Right atrium auricular region (tissue), 2 donors: ENCODE measurements around the gene MXRA5. TPM values are rescaled to one million over a fixed set of nuclear protein-coding genes. Genes with fewer than 3 reads are reported as not detected.

Source experiments
- DNase-seq: peaks from one replicate; pipeline ENCODE4 v3.0.0-alpha.2; 2019; ENCODE audit warnings: low spot score
- H3K27ac ChIP-seq, 2 donors: fragments of 200-600 bp; sonication (generic); 1 replicate in 1 of 2; 2 replicates in 1 of 2; pipeline ENCODE4 v1.5.1; 2016 to 2019
- H3K27me3 ChIP-seq, 2 donors: fragments of 200-600 bp; sonication (generic); one replicate each; pipeline versions ENCODE4 v1.5.1 to v1.6.0; 2017 to 2019
- H3K36me3 ChIP-seq: fragments of 200-600 bp; sonication (generic); one replicate; pipeline ENCODE4 v1.5.1; 2016
- H3K4me1 ChIP-seq, 2 donors: fragments of 200-600 bp; sonication (generic); one replicate each; pipeline versions ENCODE4 v1.5.1 to v1.6.0; 2017 to 2019
- H3K4me3 ChIP-seq, 2 donors: fragments of 200-600 bp; sonication (generic); 1 replicate in 1 of 2; 2 replicates in 1 of 2; pipeline ENCODE4 v1.5.1; 2017 to 2019; ENCODE audit warnings: mild to moderate bottlenecking in 1 of 2, moderate library complexity in 1 of 2
- H3K9me3 ChIP-seq, 2 donors: fragments of 200-600 bp; sonication (generic); one replicate each; pipeline ENCODE4 v1.5.1; 2019
- total RNA-seq, 2 donors: library from RNA; depleted of rRNA; stranded (reverse); fragments of >200 nt; gene quantifications; one replicate each; pipeline ENCODE4 v1.1.0, GENCODE V29; 2016
- TF ChIP-seq, protein P1 (sequence below), 2 donors: fragments of 200-600 bp; sonication (generic); IDR thresholded peaks; one replicate each; pipeline ENCODE4 v1.5.1; 2019; ENCODE audit warnings: antibody characterized with exemption in 2 of 2

Gene MXRA5
- total RNA-seq, 2 donors from 2014 or later = 1.2 to 4.2 TPM

GRCh38 chrX:3268829-3269228, 77.6 kb downstream of the MXRA5 start:
- H3K27ac ChIP-seq = no peak overlapping the region
- H3K36me3 ChIP-seq = no peaks in the 10 kb centered on the region
- no peak for DNase-seq
- H3K27me3 ChIP-seq = no peaks in the 10 kb centered on the region
- H3K4me3 ChIP-seq = no peak overlapping the region
- H3K4me1 ChIP-seq = no peaks in the 10 kb centered on the region
- no peaks in the 10 kb centered on the region for H3K9me3 ChIP-seq
- TF ChIP-seq, protein P1, sequence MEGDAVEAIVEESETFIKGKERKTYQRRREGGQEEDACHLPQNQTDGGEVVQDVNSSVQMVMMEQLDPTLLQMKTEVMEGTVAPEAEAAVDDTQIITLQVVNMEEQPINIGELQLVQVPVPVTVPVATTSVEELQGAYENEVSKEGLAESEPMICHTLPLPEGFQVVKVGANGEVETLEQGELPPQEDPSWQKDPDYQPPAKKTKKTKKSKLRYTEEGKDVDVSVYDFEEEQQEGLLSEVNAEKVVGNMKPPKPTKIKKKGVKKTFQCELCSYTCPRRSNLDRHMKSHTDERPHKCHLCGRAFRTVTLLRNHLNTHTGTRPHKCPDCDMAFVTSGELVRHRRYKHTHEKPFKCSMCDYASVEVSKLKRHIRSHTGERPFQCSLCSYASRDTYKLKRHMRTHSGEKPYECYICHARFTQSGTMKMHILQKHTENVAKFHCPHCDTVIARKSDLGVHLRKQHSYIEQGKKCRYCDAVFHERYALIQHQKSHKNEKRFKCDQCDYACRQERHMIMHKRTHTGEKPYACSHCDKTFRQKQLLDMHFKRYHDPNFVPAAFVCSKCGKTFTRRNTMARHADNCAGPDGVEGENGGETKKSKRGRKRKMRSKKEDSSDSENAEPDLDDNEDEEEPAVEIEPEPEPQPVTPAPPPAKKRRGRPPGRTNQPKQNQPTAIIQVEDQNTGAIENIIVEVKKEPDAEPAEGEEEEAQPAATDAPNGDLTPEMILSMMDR (IDR thresholded peaks at IDR 0.05) = no peak

DNA sequence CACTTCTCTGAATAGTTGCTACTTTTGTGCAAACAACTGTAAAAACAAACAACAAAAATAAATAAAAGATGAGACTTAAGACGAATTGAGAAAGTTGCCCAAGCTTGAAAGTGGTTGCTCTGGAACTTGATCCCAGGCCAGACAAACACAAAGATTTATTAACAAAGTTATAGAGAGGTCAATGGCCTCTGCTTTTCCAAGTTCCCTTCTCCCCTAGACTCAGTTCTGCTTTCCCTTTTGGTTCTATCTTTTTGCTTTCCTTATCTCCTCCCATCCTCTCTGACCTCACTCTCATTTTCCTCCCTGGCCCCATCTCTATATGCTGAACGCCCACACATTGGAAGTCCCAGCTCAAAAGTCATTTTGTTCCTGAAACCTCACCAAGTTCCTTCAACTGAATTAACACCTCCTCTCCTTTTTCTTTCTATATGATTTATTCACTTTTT, 82.7 kb downstream of the MXRA5 start:
- no peak overlapping the region for H3K27ac ChIP-seq
- no peak for DNase-seq
- H3K4me1 ChIP-seq = no peaks in the 10 kb centered on the region
- H3K27me3 ChIP-seq = no peaks in the 10 kb centered on the region
- no peak overlapping the region for H3K4me3 ChIP-seq
- peaks cover 0 to 27% of the 10 kb centered on the region in 2 donors for H3K9me3 ChIP-seq
- H3K36me3 ChIP-seq = no peaks in the 10 kb centered on the region
- TF ChIP-seq, protein P1 (IDR thresholded peaks at IDR 0.05) = no peak

DNA sequence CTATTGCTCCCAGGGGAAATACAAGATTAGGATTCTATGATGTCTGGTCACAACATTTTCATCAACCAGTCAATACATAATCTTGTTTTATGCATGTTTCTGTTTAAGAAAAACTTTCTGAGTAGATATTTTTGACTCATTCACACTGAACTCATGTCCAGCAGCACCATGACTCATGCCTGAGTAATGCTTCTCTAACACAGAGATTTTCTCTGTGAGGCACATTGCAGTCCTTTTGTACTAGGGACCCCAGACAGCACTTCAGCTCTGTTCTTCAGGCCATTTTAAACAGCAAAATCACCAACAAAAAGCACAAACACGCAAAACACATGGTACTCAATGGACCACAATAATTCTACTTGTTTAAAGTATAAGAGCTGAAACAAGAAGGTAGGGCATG, 83.6 kb downstream of the MXRA5 start:
- Histone ChIP-seq H3K4me3 (no peak overlapping the region), H3K9me3 (peaks cover 0 to 27% of the 10 kb centered on the region in 2 donors), H3K4me1 (no peaks in the 10 kb centered on the region), H3K36me3 (no peaks in the 10 kb centered on the region), H3K27me3 (no peaks in the 10 kb centered on the region), H3K27ac (no peak overlapping the region)
- no peak for DNase-seq
- TF ChIP-seq, protein P1 (IDR thresholded peaks at IDR 0.05) = no peak
